ENCODE measurements around the gene TCP1.

TCP1 gene

GRCh38 chr6:159790956-159791598 lies 1.7 kb upstream of the TCP1 start:
- peak overlapping the region; percentile 96 for H3K4me3 ChIP-seq (replicated peaks; ENCODE audit: low read depth, low read length)
- DNase-seq (ENCODE audit: low read depth), result no peak
- no peak for TF ChIP-seq CTCF (IDR thresholded peaks at IDR 0.05; ENCODE audit: low read length, missing control alignments)

GRCh38 chr6:159790149-159790955 lies 950 bp upstream of the TCP1 start, which contains the start of gene MRPL18:
Gene MRPL18, plus strand, starts transcription at chr6:159790467. Its CDS starts 121 bp downstream, at chr6:159790588.
- no peak for TF ChIP-seq CTCF (IDR thresholded peaks at IDR 0.05; ENCODE audit: low read length, missing control alignments)
- peak within 1 kb of the TSS; percentile 96 for H3K4me3 ChIP-seq (replicated peaks; ENCODE audit: low read depth, low read length)
- DNase-seq (ENCODE audit: low read depth), result peak; percentile 98

- peak; percentile 37 for DNase-seq (ENCODE audit: low read depth)
- H3K4me3 ChIP-seq (replicated peaks; ENCODE audit: low read depth, low read length), result peak overlapping the region; percentile 96
Measured at GRCh38 chr6:159788753-159789376, 537 bp downstream of the TCP1 start.

DNA sequence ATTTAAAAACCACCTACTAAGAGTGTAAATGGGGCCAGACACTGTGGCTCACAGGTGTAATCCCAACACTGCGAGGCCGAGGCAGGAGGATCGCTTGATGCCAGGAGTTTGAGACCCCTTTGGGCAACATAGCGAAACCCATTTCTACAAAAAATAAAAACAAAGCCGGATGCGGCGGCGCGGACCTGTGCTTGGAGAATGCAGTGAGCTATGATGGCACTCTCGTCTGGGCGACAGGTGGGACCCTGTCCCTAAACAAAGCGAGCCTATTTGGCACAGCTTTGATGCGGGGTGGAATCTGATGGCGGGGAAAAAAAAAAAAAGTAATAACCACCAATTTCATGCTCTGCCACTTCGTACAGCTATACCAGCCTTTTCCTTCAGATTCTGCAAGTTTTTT lies 1.1 kb downstream of the TCP1 start:
- DNase-seq (ENCODE audit: low read depth), result no peak

More at GRCh38 chr6:159788753-159789376, 537 bp downstream of the TCP1 start:
- TF ChIP-seq CTCF (IDR thresholded peaks at IDR 0.05; ENCODE audit: low read length, missing control alignments), result no peak

DNA sequence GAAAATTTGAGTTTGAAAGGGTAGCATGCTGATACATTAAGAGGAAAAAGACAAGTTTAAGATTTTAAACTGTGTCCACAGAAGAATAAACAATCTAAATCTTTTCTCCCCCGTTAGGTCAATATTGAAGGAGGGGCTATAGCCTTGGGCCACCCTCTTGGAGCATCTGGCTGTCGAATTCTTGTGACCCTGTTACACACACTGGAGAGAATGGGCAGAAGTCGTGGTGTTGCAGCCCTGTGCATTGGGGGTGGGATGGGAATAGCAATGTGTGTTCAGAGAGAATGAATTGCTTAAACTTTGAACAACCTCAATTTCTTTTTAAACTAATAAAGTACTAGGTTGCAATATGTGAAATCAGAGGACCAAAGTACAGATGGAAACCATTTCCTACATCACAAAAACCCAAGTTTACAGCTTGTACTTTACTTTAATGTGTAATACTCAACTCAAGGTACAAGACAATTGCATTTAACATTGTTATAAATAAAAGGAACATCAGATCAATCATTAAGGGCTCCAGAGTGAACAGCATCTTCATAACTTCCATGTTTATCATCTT lies 10.8 kb downstream of the TCP1 start:
- H3K4me3 ChIP-seq (replicated peaks; ENCODE audit: low read depth, low read length), result no peak overlapping the region
- no peak for DNase-seq (ENCODE audit: low read depth)
- no peak for TF ChIP-seq CTCF (IDR thresholded peaks at IDR 0.05; ENCODE audit: low read length, missing control alignments)

More for the DNA sequence above, 1.1 kb downstream of the TCP1 start:
- peak overlapping the region; percentile 96 for H3K4me3 ChIP-seq (replicated peaks; ENCODE audit: low read depth, low read length)
- TF ChIP-seq CTCF (IDR thresholded peaks at IDR 0.05; ENCODE audit: low read length, missing control alignments), result no peak

GRCh38 chr6:159778131-159778530 lies 11.3 kb downstream of the TCP1 start:
- DNase-seq (ENCODE audit: low read depth), result no peak

More at GRCh38 chr6:159778131-159778530, 11.3 kb downstream of the TCP1 start:
- no peak for TF ChIP-seq CTCF (IDR thresholded peaks at IDR 0.05; ENCODE audit: low read length, missing control alignments)
- no peak overlapping the region for H3K4me3 ChIP-seq (replicated peaks; ENCODE audit: low read depth, low read length)

All from fibroblast of pulmonary artery (primary cell).